Activated T-helper 1 cell treated with anti-CD3 and anti-CD28 coated beads, Interleukin-12 subunit alpha, Interleukin-12 subunit beta, Interleukin-2, Interleukin-4 antibody, amounts not matched to agents 30 ng/mL and 10 ng/mL and 1 ng/mL, durations not matched to agents 14 hours and 24 hours and 36 hours (primary cell): ENCODE results near the gene RBFA. TPM values are rescaled to one million over a fixed set of nuclear protein-coding genes. Genes with fewer than 3 reads are reported as not detected.
"Not testable (repeated sequence)": the region's sequence is repeated elsewhere in the genome, so short reads cannot be mapped to it uniquely, and the experiment has no call there.

Experiments
- DNase-seq: peaks from one replicate; pipeline ENCODE4 v3.0.0; 2021; ENCODE audit warnings: low spot score
- H3K27ac Mint-ChIP-seq: one replicate; pipeline ENCODE4 v1.8.0; 2021; ENCODE audit warnings: mild to moderate bottlenecking, mixed read lengths
- H3K27me3 Mint-ChIP-seq: one replicate; pipeline ENCODE4 v1.8.0; 2022; ENCODE audit warnings: mild to moderate bottlenecking, moderate library complexity, mixed read lengths; ENCODE audit not compliant: insufficient read depth
- H3K36me3 Mint-ChIP-seq: one replicate; pipeline ENCODE4 v1.8.0; 2021; ENCODE audit warnings: low read depth, mixed read lengths
- H3K4me1 Mint-ChIP-seq: one replicate; pipeline ENCODE4 v1.8.0; 2021; ENCODE audit warnings: low read depth, mixed read lengths
- H3K4me3 Mint-ChIP-seq: one replicate; pipeline ENCODE4 v1.8.0; 2021; ENCODE audit warnings: mild to moderate bottlenecking, moderate library complexity, mixed read lengths
- H3K9me3 Mint-ChIP-seq: one replicate; pipeline ENCODE4 v1.8.0; 2021; ENCODE audit warnings: mixed read lengths
- intact Hi-C: fragments of 100-400 bp; cut with micrococcal nuclease; formaldehyde crosslinking; loops from one replicate; pipeline ENCODE4 v1.15.1; 2024
- total RNA-seq: library from RNA; stranded (reverse); gene quantifications from 2 replicates; pipeline ENCODE4 v1.2.3, GENCODE V29; 2022

RBFA gene
- 48.5 and 50.3 TPM in 2 replicates for total RNA-seq

DNA sequence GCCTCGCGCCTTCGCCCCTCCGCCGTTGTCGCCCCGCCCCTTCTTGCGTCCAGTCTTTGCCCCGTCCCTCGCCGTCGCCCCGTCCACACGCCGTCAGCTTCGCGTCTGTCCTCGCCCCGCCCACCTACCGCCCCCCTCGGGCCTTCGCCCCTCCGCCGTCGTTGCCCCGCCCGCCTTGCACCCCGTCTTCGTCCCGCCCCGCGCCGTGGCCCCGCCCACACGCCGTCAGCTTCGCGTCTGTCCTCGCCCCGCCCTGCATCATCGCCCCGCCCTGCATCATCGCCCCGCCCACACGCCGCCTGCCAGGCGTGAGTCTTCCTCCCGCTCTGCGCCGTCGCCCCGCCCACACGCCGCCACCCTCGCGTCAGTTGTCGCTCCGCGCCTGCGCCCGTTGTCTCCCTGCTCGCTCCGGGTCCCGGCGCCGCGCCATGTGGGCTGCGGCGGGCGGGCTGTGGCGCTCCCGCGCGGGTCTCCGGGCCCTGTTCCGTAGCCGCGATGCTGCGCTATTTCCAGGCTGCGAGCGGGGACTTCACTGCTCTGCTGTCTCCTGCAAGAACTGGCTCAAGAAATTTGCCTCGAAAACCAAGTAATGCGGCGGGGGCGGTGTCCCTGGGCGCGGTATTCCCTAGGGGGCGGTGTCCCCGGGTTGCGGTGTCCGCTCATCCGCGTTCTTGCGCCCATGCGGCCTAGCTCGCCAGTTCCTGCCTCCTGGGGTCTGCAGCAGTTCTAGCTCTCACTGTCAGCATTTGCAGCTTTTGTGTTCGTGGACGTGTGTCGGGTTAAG lies at the start of gene RBFA:
RBFA (plus strand) TSS at position 367 of the 784 bp plus-strand sequence; CDS start at position 429, 62 bp downstream.
- Mint-ChIP-seq H3K27me3 (peaks cover 4% of the 10 kb centered on the region), H3K4me3 (peak within 1 kb of the TSS; percentile 87), H3K36me3 (peaks cover 15% of the 10 kb centered on the region), H3K4me1 (peaks cover 25% of the 10 kb centered on the region), H3K27ac (peak within 1 kb of the TSS; percentile 88), H3K9me3 (no peaks in the 10 kb centered on the region)
- peak; percentile 98 for DNase-seq
- intact Hi-C loops, result loop anchor here (1.0 to 2.0 kb wide), 7 partner anchors 46 to 639 kb away; partner anchors contain the start of genes CTDP1, NFATC1, SLC66A2 and TXNL4A

- H3K4me3 Mint-ChIP-seq, result peak overlapping the region; percentile 72
- H3K4me1 Mint-ChIP-seq, result peaks cover 47% of the 10 kb centered on the region
- H3K27ac Mint-ChIP-seq, result no peak overlapping the region
- intact Hi-C loops, result loop anchor here (5.0 to 10.0 kb wide), 2 partner anchors 190 to 578 kb away; partner anchors contain the start of gene KCNG2
- H3K36me3 Mint-ChIP-seq, result peaks cover 26% of the 10 kb centered on the region
- H3K27me3 Mint-ChIP-seq, result no peaks in the 10 kb centered on the region
- H3K9me3 Mint-ChIP-seq, result no peaks in the 10 kb centered on the region
- DNase-seq, result no peak
Measured at GRCh38 chr18:79985172-79985571, 49.1 kb upstream of the RBFA start.

DNA sequence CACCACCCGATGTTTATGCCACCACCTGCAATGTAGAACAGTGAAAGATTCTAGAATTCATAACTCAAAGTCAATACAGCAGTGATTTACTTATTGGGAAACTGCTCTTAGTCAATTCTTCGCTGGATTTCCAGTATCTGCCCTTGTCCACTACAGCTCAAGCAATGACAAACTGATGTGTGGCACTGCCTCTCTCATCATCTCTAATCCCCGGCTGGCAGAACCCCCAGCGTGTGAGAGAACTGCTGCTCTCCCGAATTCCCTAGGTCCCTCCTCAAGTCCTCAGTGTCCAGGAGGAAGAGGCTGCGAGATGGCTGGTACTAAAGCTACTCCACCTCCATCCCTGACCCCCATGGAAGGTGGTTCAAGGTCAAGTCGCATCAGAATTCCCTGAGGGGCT lies 47.5 kb upstream of the RBFA start:
- no peak for DNase-seq
- peak overlapping the region; percentile 96 for H3K4me3 Mint-ChIP-seq
- peaks cover 46% of the 10 kb centered on the region for H3K4me1 Mint-ChIP-seq
- intact Hi-C loops, result loop anchor here (5.0 to 10.0 kb wide), 2 partner anchors 192 to 579 kb away; partner anchors contain the start of gene KCNG2
- H3K27me3 Mint-ChIP-seq, result no peaks in the 10 kb centered on the region
- peak overlapping the region; percentile 48 for H3K27ac Mint-ChIP-seq
- H3K36me3 Mint-ChIP-seq, result peaks cover 25% of the 10 kb centered on the region
- no peaks in the 10 kb centered on the region for H3K9me3 Mint-ChIP-seq

DNA sequence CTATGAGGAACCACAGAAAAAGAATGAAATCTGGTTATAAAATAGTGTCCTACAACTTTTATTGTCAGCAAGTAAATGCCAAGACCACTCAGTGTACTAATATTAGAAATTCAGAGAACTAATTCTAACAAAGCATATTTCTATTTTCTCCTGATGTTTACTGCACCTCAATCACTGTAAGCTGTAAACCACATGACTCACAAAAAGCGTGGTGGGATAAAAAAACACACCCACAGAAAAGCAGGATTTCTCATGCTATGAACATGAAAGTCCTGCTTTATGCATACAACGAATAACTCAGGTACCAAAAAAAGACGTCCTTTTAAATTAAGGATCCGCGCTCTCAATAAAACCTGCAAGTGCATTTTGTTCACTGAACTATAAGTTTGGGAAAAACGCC lies 46.7 kb upstream of the RBFA start:
- Mint-ChIP-seq H3K27ac (peak overlapping the region; percentile 93), H3K9me3 (no peaks in the 10 kb centered on the region), H3K36me3 (peaks cover 19% of the 10 kb centered on the region), H3K4me1 (peaks cover 41% of the 10 kb centered on the region), H3K27me3 (no peaks in the 10 kb centered on the region), H3K4me3 (peak overlapping the region; percentile 96)
- no peak for DNase-seq
- intact Hi-C loops, result loop anchor here (5.0 to 10.0 kb wide), 2 partner anchors 193 to 580 kb away; partner anchors contain the start of gene KCNG2

DNA sequence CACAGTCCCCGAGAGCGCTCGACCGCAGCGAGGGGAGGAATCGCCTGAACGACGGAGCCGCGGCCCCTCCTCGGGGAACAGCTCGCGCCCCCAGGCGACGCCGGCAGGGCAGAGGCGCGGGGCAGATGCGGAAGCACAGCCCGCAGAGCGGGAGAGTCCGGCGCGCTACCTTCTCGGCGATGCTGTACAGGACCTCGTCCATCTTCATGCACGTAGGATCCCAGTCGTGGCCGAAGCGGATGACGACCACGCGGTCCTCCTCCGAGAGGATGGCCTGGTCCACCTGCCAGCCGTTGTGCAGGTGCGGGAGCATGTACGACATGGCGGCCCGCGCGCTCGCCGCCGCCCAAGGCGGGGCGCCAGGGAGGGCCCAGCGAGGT lies 46.2 kb upstream of the RBFA start:
- peak; percentile 62 for DNase-seq
- Mint-ChIP-seq H3K27ac (peak overlapping the region; percentile 93), H3K36me3 (peaks cover 19% of the 10 kb centered on the region), H3K27me3 (peaks cover 3% of the 10 kb centered on the region), H3K4me1 (peaks cover 38% of the 10 kb centered on the region), H3K4me3 (peak overlapping the region; percentile 96), H3K9me3 (no peaks in the 10 kb centered on the region)
- intact Hi-C loops, result loop anchor here (1.0 to 10.0 kb wide), 8 partner anchors 25 to 581 kb away; partner anchors contain the start of genes ADNP2, CTDP1, KCNG2 and RBFA

GRCh38 chr18:79988451-79989194 lies 45.6 kb upstream of the RBFA start, which contains the start of gene TXNL4A:
Gene TXNL4A, minus strand, starts transcription at chr18:79988563. Its CDS starts 171 bp downstream, at chr18:79988392.
- Mint-ChIP-seq H3K4me1 (peaks cover 32% of the 10 kb centered on the region), H3K9me3 (no peaks in the 10 kb centered on the region), H3K27me3 (peaks cover 5% of the 10 kb centered on the region), H3K4me3 (peak within 1 kb of the TSS; percentile 96), H3K36me3 (peaks cover 19% of the 10 kb centered on the region), H3K27ac (peak within 1 kb of the TSS; percentile 97)
- intact Hi-C loops, result loop anchor here (1.0 to 10.0 kb wide), 8 partner anchors 25 to 581 kb away; partner anchors contain the start of genes ADNP2, CTDP1, KCNG2 and RBFA
- DNase-seq, result peak; percentile 85

DNA sequence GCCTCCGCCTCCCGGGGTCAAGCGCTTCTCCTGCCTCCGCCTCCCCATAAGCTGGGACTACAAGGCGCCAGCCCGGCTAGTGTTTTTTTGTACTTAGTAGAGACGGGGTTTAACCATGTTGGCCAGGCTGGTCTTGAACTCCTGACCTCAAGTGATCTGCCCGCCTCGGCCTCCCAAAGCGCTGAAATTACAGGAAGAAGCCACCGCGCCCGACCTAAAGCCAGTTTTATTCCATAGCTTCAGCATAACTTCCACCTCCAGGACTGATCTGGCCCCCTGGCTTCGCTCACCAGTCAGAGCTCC lies 45.1 kb upstream of the RBFA start:
- Mint-ChIP-seq H3K36me3 (peaks cover 15% of the 10 kb centered on the region), H3K4me3 (peak overlapping the region; percentile 93), H3K27me3 (peaks cover 5% of the 10 kb centered on the region), H3K27ac (peak overlapping the region; percentile 97), H3K4me1 (peaks cover 27% of the 10 kb centered on the region), H3K9me3 (no peaks in the 10 kb centered on the region)
- intact Hi-C loops, result loop anchor here (2.0 to 10.0 kb wide), 3 partner anchors 158 to 582 kb away; partner anchors contain the start of gene KCNG2
- DNase-seq, result no peak

- DNase-seq, result no peak
- Mint-ChIP-seq H3K27ac (no peak overlapping the region), H3K4me1 (peaks cover 11% of the 10 kb centered on the region), H3K27me3 (peaks cover 6% of the 10 kb centered on the region), H3K4me3 (no peak overlapping the region), H3K36me3 (peaks cover 5% of the 10 kb centered on the region), H3K9me3 (no peaks in the 10 kb centered on the region)
- intact Hi-C loops, result no loop called here
Measured at GRCh38 chr18:79991494-79991893, 42.7 kb upstream of the RBFA start.

DNA sequence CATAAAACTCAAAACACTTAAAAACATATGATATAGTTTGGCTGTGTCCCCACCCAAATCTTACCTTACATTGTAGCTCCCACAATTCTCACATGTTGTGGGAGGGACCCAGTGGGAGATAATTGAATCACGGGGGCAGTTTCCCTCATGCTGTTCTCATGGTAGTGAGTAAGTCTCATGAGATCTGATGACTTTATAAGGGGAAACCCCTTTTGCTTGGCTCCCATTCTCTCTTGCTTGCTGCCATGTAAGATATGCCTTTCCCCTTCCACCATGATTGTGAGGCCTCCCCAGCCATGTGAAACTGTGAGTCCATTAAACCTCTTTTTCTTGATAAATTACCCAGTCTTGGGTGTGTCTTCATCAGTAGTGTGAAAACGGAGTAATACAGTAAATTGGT lies 34.5 kb upstream of the RBFA start:
- H3K27ac Mint-ChIP-seq, H3K27me3 Mint-ChIP-seq, H3K4me3 Mint-ChIP-seq, intact Hi-C loops, H3K36me3 Mint-ChIP-seq, H3K4me1 Mint-ChIP-seq, DNase-seq, H3K9me3 Mint-ChIP-seq: not testable (repeated sequence)

DNA sequence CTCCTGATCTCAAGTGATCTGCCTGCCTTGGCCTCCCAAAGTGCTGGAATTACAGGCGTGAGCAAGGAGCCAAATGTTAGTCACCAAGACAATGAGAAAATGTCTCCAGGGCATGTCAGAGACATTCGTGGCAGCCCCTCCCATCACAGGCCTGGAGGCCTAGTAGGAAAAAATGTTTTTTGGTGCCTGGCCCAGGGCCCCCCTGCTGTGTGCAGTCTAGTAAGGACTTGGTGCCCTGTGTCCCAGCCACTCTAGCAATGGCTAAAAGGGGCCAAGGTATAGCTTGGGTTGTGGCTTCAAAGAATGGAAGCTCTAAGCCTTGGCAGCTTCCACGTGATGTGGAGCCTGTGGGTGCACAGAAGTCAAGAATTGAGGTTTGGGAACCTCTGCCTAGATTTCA lies 33.4 kb upstream of the RBFA start:
- no peak overlapping the region for H3K27ac Mint-ChIP-seq
- no peak for DNase-seq
- intact Hi-C loops, result no loop called here
- peaks cover 10% of the 10 kb centered on the region for H3K9me3 Mint-ChIP-seq
- no peaks in the 10 kb centered on the region for H3K4me1 Mint-ChIP-seq
- H3K4me3 Mint-ChIP-seq, result no peak overlapping the region
- peaks cover 2% of the 10 kb centered on the region for H3K36me3 Mint-ChIP-seq
- H3K27me3 Mint-ChIP-seq, result peaks cover 3% of the 10 kb centered on the region

- Mint-ChIP-seq H3K27ac (no peak overlapping the region), H3K9me3 (peaks cover 10% of the 10 kb centered on the region), H3K4me1 (no peaks in the 10 kb centered on the region), H3K4me3 (no peak overlapping the region), H3K27me3 (no peaks in the 10 kb centered on the region), H3K36me3 (peaks cover 2% of the 10 kb centered on the region)
- DNase-seq, result no peak
- intact Hi-C loops, result no loop called here
Measured at GRCh38 chr18:80002468-80002867, 31.8 kb upstream of the RBFA start.

GRCh38 chr18:80004600-80005342 lies 29.5 kb upstream of the RBFA start:
- intact Hi-C loops, result no loop called here
- Mint-ChIP-seq H3K36me3 (peaks cover 2% of the 10 kb centered on the region), H3K4me1 (no peaks in the 10 kb centered on the region), H3K4me3 (no peak overlapping the region), H3K27ac (no peak overlapping the region), H3K9me3 (peaks cover 12% of the 10 kb centered on the region), H3K27me3 (no peaks in the 10 kb centered on the region)
- no peak for DNase-seq
